Stimulated activated CD4-positive, alpha-beta T cell treated with anti-CD3 and anti-CD28 coated beads, Interleukin-2, amount 100 ng/mL, for 24 hours (primary cell): ENCODE measurements around the gene TMEM30B.

ENCODE experiments used
- DNase-seq, 2 donors: peaks; one replicate each; pipeline ENCODE4 v3.0.0-alpha.2; 2020

The TMEM30B gene

GRCh38 chr14:61229981-61230380, 51.2 kb downstream of the TMEM30B start:
- DNase-seq, result no peak

- DNase-seq, result no peak
Observed at GRCh38 chr14:61229475-61229888, 51.7 kb downstream of the TMEM30B start.

GRCh38 chr14:61227884-61228591, 53.1 kb downstream of the TMEM30B start:
- no peak for DNase-seq
